Sigmoid colon (tissue), 7 donors: ENCODE data around the gene GAB2. TPM values are rescaled to one million over a fixed set of nuclear protein-coding genes. Genes with fewer than 3 reads are reported as not detected.

Source experiments
- DNase-seq: peaks from one replicate; pipeline ENCODE4 v3.0.0-alpha.2; 2019
- H3K27ac ChIP-seq, 4 donors: fragments of 200-600 bp; sonication (generic); one replicate each; pipeline ENCODE4 v1.5.1; 2016 to 2019; ENCODE audit warnings: mild to moderate bottlenecking in 1 of 4
- H3K27me3 ChIP-seq, 3 donors: fragments of 200-600 bp; sonication (generic); one replicate each; pipeline ENCODE4 v1.5.1; 2019; ENCODE audit warnings: mild to moderate bottlenecking in 1 of 3
- H3K36me3 ChIP-seq, 4 donors: fragments of 200-600 bp; sonication (generic); one replicate each; pipeline ENCODE4 v1.5.1; 2016 to 2019
- H3K4me1 ChIP-seq, 4 donors: fragments of 200-600 bp; sonication (generic); one replicate each; pipeline ENCODE4 v1.5.1; 2017 to 2019
- H3K4me3 ChIP-seq, 4 donors: fragments of 200-600 bp; sonication (generic); one replicate each; pipeline ENCODE4 v1.5.1; 2017 to 2019; ENCODE audit warnings: mild to moderate bottlenecking in 2 of 4, moderate library complexity in 1 of 4
- H3K9me3 ChIP-seq, 4 donors: fragments of 200-600 bp in 3 of 4; sonication (generic) in 3 of 4; one replicate each; pipeline versions ENCODE4 v1.5.1 to v1.6.1; 2013 to 2019
- CTCF ChIP-seq, 4 experiments: fragments of 450-650 bp in 3 of 4; fragments of 200-600 bp in 1 of 4; IDR thresholded peaks; one replicate each; pipeline ENCODE4 v1.5.1; 2016 to 2019; ENCODE audit warnings: antibody characterized with exemption in 4 of 4, mild to moderate bottlenecking in 3 of 4, moderate library complexity in 2 of 4
- EP300 ChIP-seq, 4 donors: sonication (generic); formaldehyde crosslinking; IDR thresholded peaks; one replicate each; pipeline ENCODE4 v1.6.1; 2017; ENCODE audit warnings: antibody characterized with exemption in 4 of 4
- POLR2A ChIP-seq, 2 donors: fragments of 450-650 bp; IDR thresholded peaks; one replicate each; pipeline ENCODE4 v1.6.1; 2016; ENCODE audit warnings: antibody characterized with exemption in 2 of 2, mild to moderate bottlenecking in 2 of 2, moderate library complexity in 2 of 2
- POLR2AphosphoS5 ChIP-seq, 4 donors: sonication (generic); formaldehyde crosslinking; IDR thresholded peaks; one replicate each; pipeline ENCODE4 v1.6.1; 2017; ENCODE audit warnings: antibody characterized with exemption in 4 of 4
- WGBS, 2 donors: extraction: QIAGEN DNeasy Blood & Tissue Kit; methylation state at CpG; one replicate each; pipeline ENCODE4 v1.1.7; 2013; 5-methylcytosine and 5-hydroxymethylcytosine counted together
- intact Hi-C: fragments of 100-400 bp; cut with DNase I; formaldehyde crosslinking; loops from one replicate; pipeline ENCODE4 v1.15.1; 2023
- polyA plus RNA-seq, 3 donors: library from polyadenylated mRNA; stranded (reverse); fragments of 200-250 nt; gene quantifications; one replicate each; pipeline ENCODE4 v1.2.3, GENCODE V29; 2013
- total RNA-seq, 4 donors: library from RNA; depleted of rRNA; stranded (reverse); fragments of >200 nt; gene quantifications; one replicate each; pipeline ENCODE4 v1.1.0, GENCODE V29; 2016
- donor health status: healthy with polysubstance abuse.
- donor health status: Bipolar disorder and iron deficiency.
- donor health status: healthy.

GAB2 gene
- total and polyA plus RNA-seq, 7 donors, result 10.8 to 23.5 (median 13.6) TPM

GRCh38 chr11:78459738-78460137 lies 42.1 kb upstream of the GAB2 start:
- no peaks in the 10 kb centered on the region for H3K9me3 ChIP-seq
- H3K27me3 ChIP-seq, result no peaks in the 10 kb centered on the region
- WGBS, 2 donors, result 92 to 98% methylated on average over 4 of the region's 4 CpGs
- DNase-seq, result no peak
- intact Hi-C loops, result no loop called here
- H3K27ac ChIP-seq, result no peak overlapping the region
- no peak overlapping the region for H3K4me3 ChIP-seq
- TF ChIP-seq EP300 (IDR thresholded peaks at IDR 0.05), result no peak
- TF ChIP-seq POLR2AphosphoS5 (IDR thresholded peaks at IDR 0.05), result no peak
- no peak for TF ChIP-seq POLR2A (IDR thresholded peaks at IDR 0.05)
- no peak for TF ChIP-seq CTCF (IDR thresholded peaks at IDR 0.05)
- H3K36me3 ChIP-seq, result peaks cover 0 to 16% (median 4%) of the 10 kb centered on the region in 4 donors
- no peaks in the 10 kb centered on the region for H3K4me1 ChIP-seq

- H3K36me3 ChIP-seq, result peaks cover 0 to 9% (median 4%) of the 10 kb centered on the region in 4 donors
- no peaks in the 10 kb centered on the region for H3K9me3 ChIP-seq
- WGBS, 2 donors, result 68 to 96% methylated on average over 2 of the region's 2 CpGs
Observed at GRCh38 chr11:78457448-78457847, 39.8 kb upstream of the GAB2 start.

GRCh38 chr11:78453140-78453935 lies 35.7 kb upstream of the GAB2 start:
- intact Hi-C loops, result no loop called here
- H3K27me3 ChIP-seq, result no peaks in the 10 kb centered on the region
- H3K9me3 ChIP-seq, result no peaks in the 10 kb centered on the region
- no peak overlapping the region for H3K27ac ChIP-seq
- no peak for TF ChIP-seq POLR2A (IDR thresholded peaks at IDR 0.05)
- TF ChIP-seq CTCF (IDR thresholded peaks at IDR 0.05), result no peak
- TF ChIP-seq EP300 (IDR thresholded peaks at IDR 0.05), result no peak
- WGBS, 2 donors, result 53 to 86% methylated on average over 2 of the region's 2 CpGs
- no peaks in the 10 kb centered on the region for H3K4me1 ChIP-seq
- no peak for DNase-seq
- H3K36me3 ChIP-seq, result no peaks in the 10 kb centered on the region
- H3K4me3 ChIP-seq, result no peak overlapping the region

More at GRCh38 chr11:78457448-78457847, 39.8 kb upstream of the GAB2 start:
- Histone ChIP-seq H3K4me1 (no peaks in the 10 kb centered on the region), H3K27me3 (no peaks in the 10 kb centered on the region), H3K4me3 (no peak overlapping the region), H3K27ac (no peak overlapping the region)
- DNase-seq, result no peak
- no peak for TF ChIP-seq CTCF (IDR thresholded peaks at IDR 0.05)
- no peak for TF ChIP-seq EP300 (IDR thresholded peaks at IDR 0.05)
- no peak for TF ChIP-seq POLR2AphosphoS5 (IDR thresholded peaks at IDR 0.05)
- TF ChIP-seq POLR2A (IDR thresholded peaks at IDR 0.05), result no peak
- intact Hi-C loops, result no loop called here

- no peaks in the 10 kb centered on the region for H3K27me3 ChIP-seq
- DNase-seq, result no peak
- no peak overlapping the region for H3K27ac ChIP-seq
- intact Hi-C loops, result no loop called here
- TF ChIP-seq POLR2AphosphoS5 (IDR thresholded peaks at IDR 0.05) (no peak), EP300 (IDR thresholded peaks at IDR 0.05) (no peak), POLR2A (IDR thresholded peaks at IDR 0.05) (no peak), CTCF (IDR thresholded peaks at IDR 0.05) (no peak)
- H3K36me3 ChIP-seq, result no peaks in the 10 kb centered on the region
- H3K4me1 ChIP-seq, result no peaks in the 10 kb centered on the region
- H3K9me3 ChIP-seq, result no peaks in the 10 kb centered on the region
- no peak overlapping the region for H3K4me3 ChIP-seq
- 18 to 70% methylated on average over 5 of the region's 5 CpGs for WGBS, 2 donors
Observed at GRCh38 chr11:78451371-78452150, 33.9 kb upstream of the GAB2 start.
